ENCODE measurements around the gene EXOC7.
A peak's percentile ranks its signal among the peaks of the same experiment; 100 is the strongest.
"Not testable (repeated sequence)": the region's sequence is repeated elsewhere in the genome, so short reads cannot be mapped to it uniquely, and the experiment has no call there.

The EXOC7 gene

DNA sequence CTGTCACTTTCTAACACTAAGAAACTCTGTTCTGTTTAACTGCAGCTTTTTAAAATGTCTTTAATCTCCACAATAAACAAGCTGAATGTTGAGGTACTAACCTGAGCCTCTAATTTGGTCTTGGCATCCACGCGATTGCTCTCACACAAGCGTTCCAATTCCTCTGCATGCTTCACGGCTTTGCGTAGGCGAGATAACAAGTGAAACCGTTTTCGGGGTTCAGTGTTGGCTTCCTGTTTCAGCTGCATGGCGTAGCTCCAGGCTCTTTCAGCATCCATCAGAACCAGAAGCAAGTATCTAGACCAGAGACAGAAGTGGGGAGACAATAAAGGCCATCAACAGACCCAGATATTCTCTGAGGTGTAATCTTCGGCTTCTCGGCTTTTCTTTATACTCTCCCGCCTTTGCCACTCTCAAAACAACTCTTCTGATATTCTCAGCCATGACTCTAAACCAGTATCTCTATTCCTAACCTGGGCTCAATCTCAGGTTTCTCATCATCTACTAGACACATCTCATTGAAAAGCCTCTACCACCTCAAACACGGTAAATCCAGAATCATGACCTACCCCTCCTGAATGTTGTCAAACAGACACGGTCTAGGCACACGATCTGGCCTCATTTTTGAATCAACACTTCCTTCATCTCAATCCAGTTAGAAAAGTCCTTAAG, 39.6 kb downstream of the EXOC7 start:
- no peak for DNase-seq (ENCODE audit: low read depth)
- no peak overlapping the region for H3K4me3 ChIP-seq (ENCODE audit: low read length)

DNA sequence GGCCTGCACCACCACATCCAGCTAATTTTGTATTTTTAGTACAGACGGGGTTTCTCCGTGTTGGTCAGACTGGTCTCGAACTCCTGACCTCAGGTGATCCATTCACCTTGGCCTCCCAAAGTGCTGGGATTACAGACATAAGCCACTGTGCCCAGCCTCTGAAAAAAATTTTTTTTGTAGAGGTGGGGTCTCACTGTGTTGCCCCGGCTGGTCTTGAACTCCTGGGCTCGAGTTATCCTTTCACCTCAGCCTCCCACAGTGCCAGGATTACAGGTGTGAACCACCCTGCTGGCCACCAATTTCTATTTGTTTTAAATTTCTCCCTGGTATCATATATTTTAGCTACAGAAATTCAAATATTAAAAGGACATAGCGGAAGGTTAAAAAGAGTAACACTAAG, 45.3 kb downstream of the EXOC7 start:
- DNase-seq (ENCODE audit: low read depth); H3K4me3 ChIP-seq (ENCODE audit: low read length): not testable (repeated sequence)

More for the DNA sequence above, 39.6 kb downstream of the EXOC7 start:
- TF ChIP-seq, protein P1, sequence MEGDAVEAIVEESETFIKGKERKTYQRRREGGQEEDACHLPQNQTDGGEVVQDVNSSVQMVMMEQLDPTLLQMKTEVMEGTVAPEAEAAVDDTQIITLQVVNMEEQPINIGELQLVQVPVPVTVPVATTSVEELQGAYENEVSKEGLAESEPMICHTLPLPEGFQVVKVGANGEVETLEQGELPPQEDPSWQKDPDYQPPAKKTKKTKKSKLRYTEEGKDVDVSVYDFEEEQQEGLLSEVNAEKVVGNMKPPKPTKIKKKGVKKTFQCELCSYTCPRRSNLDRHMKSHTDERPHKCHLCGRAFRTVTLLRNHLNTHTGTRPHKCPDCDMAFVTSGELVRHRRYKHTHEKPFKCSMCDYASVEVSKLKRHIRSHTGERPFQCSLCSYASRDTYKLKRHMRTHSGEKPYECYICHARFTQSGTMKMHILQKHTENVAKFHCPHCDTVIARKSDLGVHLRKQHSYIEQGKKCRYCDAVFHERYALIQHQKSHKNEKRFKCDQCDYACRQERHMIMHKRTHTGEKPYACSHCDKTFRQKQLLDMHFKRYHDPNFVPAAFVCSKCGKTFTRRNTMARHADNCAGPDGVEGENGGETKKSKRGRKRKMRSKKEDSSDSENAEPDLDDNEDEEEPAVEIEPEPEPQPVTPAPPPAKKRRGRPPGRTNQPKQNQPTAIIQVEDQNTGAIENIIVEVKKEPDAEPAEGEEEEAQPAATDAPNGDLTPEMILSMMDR (conservative IDR thresholded peaks at IDR 0.05; ENCODE audit: low read depth, low read length) = no peak

DNA sequence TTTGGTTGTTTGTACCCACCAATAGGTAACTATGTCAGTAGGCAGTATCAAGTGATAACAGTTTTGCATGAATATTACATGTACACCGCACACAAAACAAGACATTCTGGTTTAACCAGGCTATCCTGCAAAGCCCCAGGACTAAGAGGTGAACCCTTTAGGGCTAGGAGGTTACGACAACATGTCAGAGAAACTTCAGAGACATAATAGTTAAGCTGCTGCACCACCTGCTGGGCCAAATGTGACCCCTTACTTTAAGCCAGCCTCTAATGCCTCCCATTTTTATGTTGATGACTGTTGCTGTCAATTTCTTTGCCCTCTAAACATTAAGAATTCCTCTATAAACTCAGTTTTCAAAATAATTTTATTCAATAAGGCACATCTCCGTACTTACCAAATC, 46.7 kb downstream of the EXOC7 start:
- TF ChIP-seq, protein P1 (conservative IDR thresholded peaks at IDR 0.05; ENCODE audit: low read depth, low read length) = no peak
- no peak for DNase-seq (ENCODE audit: low read depth)
- H3K4me3 ChIP-seq (ENCODE audit: low read length) = no peak overlapping the region

DNA sequence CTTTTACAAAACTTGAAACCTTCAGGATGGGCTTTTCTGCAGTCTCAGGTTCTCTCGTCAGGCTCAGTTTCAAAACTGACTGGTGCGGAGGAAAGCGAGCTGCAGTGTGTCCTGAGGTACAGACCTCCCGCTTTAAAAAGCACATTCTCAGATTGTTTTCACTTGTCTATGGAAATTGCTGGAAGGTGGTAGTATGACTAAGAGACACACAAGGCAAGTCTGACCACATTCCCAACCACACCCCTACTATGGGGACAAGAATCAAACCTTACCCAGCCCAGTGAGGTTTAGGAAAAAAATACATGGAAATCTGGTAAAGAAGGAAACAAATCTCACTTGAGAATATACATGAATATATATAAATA, 49.5 kb downstream of the EXOC7 start:
- TF ChIP-seq, protein P1 (conservative IDR thresholded peaks at IDR 0.05; ENCODE audit: low read depth, low read length) = no peak
- no peak for DNase-seq (ENCODE audit: low read depth)
- H3K4me3 ChIP-seq (ENCODE audit: low read length) = no peak overlapping the region

DNA sequence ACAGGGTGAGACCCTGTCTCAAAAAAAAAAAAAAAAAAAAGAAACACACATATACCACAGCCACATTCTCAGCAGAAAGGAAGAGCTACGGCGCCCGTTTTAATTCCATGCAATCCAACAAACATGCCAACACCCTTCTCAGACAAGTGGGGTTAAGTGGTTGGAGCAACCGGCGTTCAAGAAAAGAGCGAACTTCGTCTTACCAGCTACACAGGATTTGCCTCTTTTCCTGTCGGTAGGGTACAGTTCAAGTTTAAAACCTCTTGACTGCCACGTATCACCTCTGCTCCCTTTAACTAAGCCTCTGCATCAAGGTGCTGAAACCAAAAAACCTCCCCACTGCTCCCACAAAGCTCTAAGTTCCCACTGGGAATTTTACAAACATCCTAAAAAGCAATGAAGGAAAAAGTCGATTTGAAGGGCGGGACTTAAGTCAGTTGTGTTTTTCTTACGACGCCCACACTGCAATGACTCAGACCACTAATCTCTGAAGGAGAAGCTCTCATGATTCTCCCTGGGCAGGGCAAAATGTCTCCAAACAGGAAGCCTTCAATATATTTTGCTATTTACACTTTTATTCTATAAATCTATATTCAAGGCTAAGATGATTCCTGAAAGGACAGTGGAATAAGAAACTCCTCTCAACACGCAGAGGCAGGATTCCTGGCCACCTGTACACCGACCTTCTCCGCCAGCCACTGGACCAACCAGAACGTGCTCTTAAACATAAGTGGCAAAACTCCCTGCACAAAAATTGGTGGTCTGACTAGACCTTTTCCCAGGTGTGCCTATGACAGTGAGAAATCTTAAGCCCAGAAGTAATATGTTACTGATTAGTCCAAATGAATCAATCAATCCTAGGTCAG, 50.1 kb downstream of the EXOC7 start:
- TF ChIP-seq, protein P1 (conservative IDR thresholded peaks at IDR 0.05; ENCODE audit: low read depth, low read length) = no peak
- H3K4me3 ChIP-seq (ENCODE audit: low read length) = no peak overlapping the region
- peak; percentile 54 for DNase-seq (ENCODE audit: low read depth)

DNA sequence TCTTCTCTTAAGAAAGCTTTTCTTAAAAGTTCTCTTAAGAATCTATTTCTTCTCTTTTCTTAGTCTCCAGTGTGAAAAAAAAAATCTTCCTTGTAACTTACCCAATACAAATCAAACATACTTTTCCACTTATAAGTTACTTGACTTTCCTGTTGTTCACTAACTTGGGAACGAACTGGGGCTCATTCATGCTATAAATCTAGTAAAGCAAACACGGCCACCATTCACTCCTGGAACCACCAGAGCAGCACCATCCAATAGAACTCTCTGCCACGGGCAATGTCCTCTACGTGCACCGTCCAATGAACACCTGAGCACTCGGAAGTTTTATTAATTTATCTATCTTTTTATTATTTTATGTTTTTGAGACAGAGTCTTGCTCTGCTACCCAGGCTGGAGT, 52.0 kb downstream of the EXOC7 start:
- H3K4me3 ChIP-seq (ENCODE audit: low read length) = no peak overlapping the region
- TF ChIP-seq, protein P1 (conservative IDR thresholded peaks at IDR 0.05; ENCODE audit: low read depth, low read length) = no peak
- no peak for DNase-seq (ENCODE audit: low read depth)

DNA sequence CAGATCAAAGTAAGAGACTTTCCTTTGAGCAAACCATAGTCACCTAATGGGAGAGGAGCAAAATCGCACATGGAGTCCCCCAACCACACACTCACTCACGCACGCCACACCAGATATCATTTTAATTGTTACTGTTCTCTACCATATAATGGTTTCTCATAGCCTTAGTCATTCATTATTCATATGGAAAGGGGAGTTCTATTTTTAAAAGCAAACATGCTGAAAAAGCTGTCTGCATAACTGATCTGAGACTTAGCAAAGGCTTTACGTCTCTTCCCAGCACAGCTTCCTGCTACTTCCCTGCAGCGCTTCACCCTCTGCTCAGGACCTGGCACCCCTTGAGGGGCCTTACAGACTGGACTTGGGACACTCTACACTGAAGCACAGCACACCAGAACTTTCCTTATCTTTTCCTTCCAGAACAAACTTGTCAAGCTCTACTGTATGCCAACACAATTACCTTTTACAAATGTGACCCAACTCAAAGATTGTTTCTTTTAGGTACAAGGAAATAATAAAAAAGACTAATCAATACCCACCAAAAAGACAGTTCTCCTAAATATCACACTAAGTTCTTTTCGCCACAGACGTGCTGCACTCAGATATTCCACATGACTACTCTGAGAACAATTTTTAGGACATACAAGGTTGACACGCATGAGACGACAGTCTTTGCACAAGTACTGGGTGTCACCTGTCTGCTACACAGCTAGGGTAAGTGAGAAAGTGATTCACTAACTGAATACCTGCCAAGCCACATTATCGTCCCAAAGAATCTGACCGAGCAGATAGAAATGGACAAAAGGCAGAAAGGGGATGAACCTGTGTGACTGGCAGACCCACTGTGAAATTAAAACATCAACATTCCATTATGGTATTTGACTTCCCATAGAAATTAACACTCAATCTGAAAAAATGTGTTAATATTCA, 52.8 kb downstream of the EXOC7 start:
- TF ChIP-seq, protein P1 (conservative IDR thresholded peaks at IDR 0.05; ENCODE audit: low read depth, low read length) = no peak
- DNase-seq (ENCODE audit: low read depth) = no peak
- no peak overlapping the region for H3K4me3 ChIP-seq (ENCODE audit: low read length)
